Panc1 (cell line): ENCODE data around the gene TARS2.

Experiments
- CTCF ChIP-seq: fragments of 450-650 bp; IDR thresholded peaks from 2 replicates; pipeline ENCODE4 v1.5.1; 2017; ENCODE audit warnings: mild to moderate bottlenecking
- POLR2AphosphoS5 ChIP-seq: IDR thresholded peaks from 2 replicates; pipeline ENCODE4 v1.6.1; 2012; ENCODE audit warnings: mild to moderate bottlenecking, low read depth, low read length, moderate library complexity
- TCF7L2 ChIP-seq: IDR thresholded peaks from 2 replicates; pipeline ENCODE4 v1.6.1; 2011; ENCODE audit warnings: mild to moderate bottlenecking, low read depth, low read length, inconsistent platforms
- TF ChIP-seq, protein P1 (sequence below), 2 experiments: IDR thresholded peaks; 2 replicates each; pipeline ENCODE4 v1.6.1; 2011 to 2012; ENCODE audit warnings: low read depth in 2 of 2, control low read depth in 1 of 2, low read length in 1 of 2, mild to moderate bottlenecking in 1 of 2, moderate library complexity in 1 of 2; ENCODE audit not compliant: insufficient read depth in 1 of 2

- TF ChIP-seq CTCF = no peak
- TF ChIP-seq POLR2AphosphoS5 = no peak
- TF ChIP-seq, protein P1, sequence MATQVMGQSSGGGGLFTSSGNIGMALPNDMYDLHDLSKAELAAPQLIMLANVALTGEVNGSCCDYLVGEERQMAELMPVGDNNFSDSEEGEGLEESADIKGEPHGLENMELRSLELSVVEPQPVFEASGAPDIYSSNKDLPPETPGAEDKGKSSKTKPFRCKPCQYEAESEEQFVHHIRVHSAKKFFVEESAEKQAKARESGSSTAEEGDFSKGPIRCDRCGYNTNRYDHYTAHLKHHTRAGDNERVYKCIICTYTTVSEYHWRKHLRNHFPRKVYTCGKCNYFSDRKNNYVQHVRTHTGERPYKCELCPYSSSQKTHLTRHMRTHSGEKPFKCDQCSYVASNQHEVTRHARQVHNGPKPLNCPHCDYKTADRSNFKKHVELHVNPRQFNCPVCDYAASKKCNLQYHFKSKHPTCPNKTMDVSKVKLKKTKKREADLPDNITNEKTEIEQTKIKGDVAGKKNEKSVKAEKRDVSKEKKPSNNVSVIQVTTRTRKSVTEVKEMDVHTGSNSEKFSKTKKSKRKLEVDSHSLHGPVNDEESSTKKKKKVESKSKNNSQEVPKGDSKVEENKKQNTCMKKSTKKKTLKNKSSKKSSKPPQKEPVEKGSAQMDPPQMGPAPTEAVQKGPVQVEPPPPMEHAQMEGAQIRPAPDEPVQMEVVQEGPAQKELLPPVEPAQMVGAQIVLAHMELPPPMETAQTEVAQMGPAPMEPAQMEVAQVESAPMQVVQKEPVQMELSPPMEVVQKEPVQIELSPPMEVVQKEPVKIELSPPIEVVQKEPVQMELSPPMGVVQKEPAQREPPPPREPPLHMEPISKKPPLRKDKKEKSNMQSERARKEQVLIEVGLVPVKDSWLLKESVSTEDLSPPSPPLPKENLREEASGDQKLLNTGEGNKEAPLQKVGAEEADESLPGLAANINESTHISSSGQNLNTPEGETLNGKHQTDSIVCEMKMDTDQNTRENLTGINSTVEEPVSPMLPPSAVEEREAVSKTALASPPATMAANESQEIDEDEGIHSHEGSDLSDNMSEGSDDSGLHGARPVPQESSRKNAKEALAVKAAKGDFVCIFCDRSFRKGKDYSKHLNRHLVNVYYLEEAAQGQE (IDR thresholded peaks at IDR 0.05; ENCODE audit: insufficient read depth in 1 of 2, low read depth in 2 of 2, low read length in 1 of 2) = no peak
- TF ChIP-seq TCF7L2 = no peak
Measured at GRCh38 chr1:150545486-150546032, 58.3 kb downstream of the TARS2 start.
